H1 (cell line): ENCODE results near the gene LOXL4. TPM values are rescaled to one million over a fixed set of nuclear protein-coding genes. Genes with fewer than 3 reads are reported as not detected.

ENCODE experiments used
- CTCF ChIA-PET: fragments of 300-600 bp; sonication (Branson Sonifier 250); formaldehyde crosslinking; loops from one replicate; lab custom pipeline; 2021; ENCODE audit not compliant: partially characterized antibody; lab: Charles Lee
- POLR2A ChIA-PET: fragments of 300-600 bp; sonication (Branson Sonifier 250); formaldehyde crosslinking; loops from one replicate; lab custom pipeline; 2021; ENCODE audit warnings: inconsistent platforms; ENCODE audit not compliant: partially characterized antibody; lab: Charles Lee
- DNase-seq, 2 experiments: peaks; one replicate each; pipeline versions ENCODE4 v3.0.0 to v3.0.0-alpha.2; 2010 to 2022; ENCODE audit warnings: low spot score in 2 of 2, low read depth in 1 of 2, mixed read lengths in 1 of 2
- FAIRE-seq: peaks from 2 replicates; lab custom pipeline; 2011; peaks lifted over from hg19 to GRCh38; lab: Jason Lieb, UNC
- H2AFZ ChIP-seq: 2 replicates; pipeline ENCODE4 v1.8.1; 2012; ENCODE audit warnings: low read length, inconsistent platforms
- H2AK5ac ChIP-seq: 2 replicates; pipeline ENCODE4 v1.6.1; 2013; ENCODE audit warnings: low read depth, low read length
- H2BK120ac ChIP-seq: replicated peaks from 2 replicates; pipeline ENCODE3; 2013; ENCODE audit warnings: low read depth, low read length, inconsistent platforms
- H2BK12ac ChIP-seq: 2 replicates; pipeline ENCODE4 v1.6.1; 2013; ENCODE audit warnings: low read depth, low read length
- H2BK15ac ChIP-seq: 2 replicates; pipeline ENCODE4 v1.6.1; 2013; ENCODE audit warnings: low read length
- H2BK20ac ChIP-seq: 2 replicates; pipeline ENCODE4 v1.6.1; 2013; ENCODE audit warnings: low read length
- H2BK5ac ChIP-seq: 2 replicates; pipeline ENCODE4 v1.6.1; 2013; ENCODE audit warnings: low read depth, low read length
- H3K14ac ChIP-seq: 2 replicates; pipeline ENCODE4 v1.6.1; 2013; ENCODE audit warnings: inconsistent platforms; ENCODE audit not compliant: insufficient read length
- H3K18ac ChIP-seq: 2 replicates; pipeline ENCODE4 v1.6.1; 2013; ENCODE audit warnings: low read length; ENCODE audit errors: extremely low read depth
- H3K23ac ChIP-seq: 2 replicates; pipeline ENCODE4 v1.6.1; 2013; ENCODE audit warnings: inconsistent platforms; ENCODE audit not compliant: insufficient read length
- H3K23me2 ChIP-seq: 2 replicates; pipeline ENCODE4 v1.6.1; 2013; ENCODE audit warnings: low read depth, low read length
- H3K27ac ChIP-seq: 2 replicates; pipeline ENCODE4 v1.6.1; 2011; ENCODE audit warnings: low read depth, low read length, inconsistent platforms
- H3K27me3 ChIP-seq, 4 experiments: replicated peaks in 1 of 4; 1 replicate in 1 of 4; 2 replicates in 3 of 4; pipeline versions ENCODE4 v1.6.1 to v1.8.1; 2011 to 2013; ENCODE audit warnings: low read length in 3 of 4, mild to moderate bottlenecking in 3 of 4, inconsistent platforms in 2 of 4, mixed read lengths in 2 of 4, moderate library complexity in 1 of 4; ENCODE audit not compliant: control insufficient read depth in 3 of 4, insufficient read depth in 3 of 4; ENCODE audit errors: extremely low read depth in 1 of 4
- H3K36me3 ChIP-seq, 4 experiments: 2 replicates each; pipeline versions ENCODE4 v1.6.1 to v1.8.1; 2011 to 2013; ENCODE audit warnings: mild to moderate bottlenecking in 4 of 4, low read length in 3 of 4, moderate library complexity in 2 of 4, control low read depth in 1 of 4, inconsistent platforms in 1 of 4; ENCODE audit not compliant: insufficient read depth in 4 of 4, control insufficient read depth in 2 of 4
- H3K4ac ChIP-seq: replicated peaks from 2 replicates; pipeline ENCODE3; 2013; ENCODE audit warnings: low read length, low read depth, mixed read lengths, inconsistent platforms; ENCODE audit not compliant: insufficient read length
- H3K4me1 ChIP-seq, 4 experiments: replicated peaks in 1 of 4; 1 replicate in 1 of 4; 2 replicates in 3 of 4; pipeline versions ENCODE4 v1.6.1 to v1.8.1; 2011 to 2013; ENCODE audit warnings: low read length in 3 of 4, inconsistent platforms in 2 of 4, mixed read lengths in 1 of 4; ENCODE audit not compliant: insufficient read depth in 4 of 4, control insufficient read depth in 3 of 4
- H3K4me2 ChIP-seq, 2 experiments: 2 replicates each; pipeline versions ENCODE4 v1.6.1 to v1.8.1; 2011 to 2013; ENCODE audit warnings: low read depth in 2 of 2, low read length in 2 of 2, control low read depth in 1 of 2, inconsistent platforms in 1 of 2, mild to moderate bottlenecking in 1 of 2; ENCODE audit not compliant: insufficient read depth in 1 of 2
- H3K4me3 ChIP-seq, 4 experiments: fragments of 200-600, 300-600 bp in 1 of 4; sonication (generic), shearing (Covaris generic), sonication (Bioruptor Twin) in 1 of 4; 2 replicates each; pipeline versions ENCODE4 v1.5.1 to v1.8.1; 2011 to 2016; ENCODE audit warnings: low read length in 4 of 4, low read depth in 3 of 4, control low read depth in 2 of 4, inconsistent platforms in 2 of 4, mild to moderate bottlenecking in 2 of 4, mixed read lengths in 1 of 4, moderate library complexity in 1 of 4; ENCODE audit not compliant: insufficient read depth in 2 of 4; ENCODE audit errors: extremely low read depth in 1 of 4
- H3K56ac ChIP-seq: replicated peaks from 2 replicates; pipeline ENCODE3; 2013; ENCODE audit warnings: low read depth, mild to moderate bottlenecking, mixed read lengths, low read length, inconsistent platforms; ENCODE audit not compliant: insufficient read length
- H3K79me1 ChIP-seq: 2 replicates; pipeline ENCODE4 v1.6.1; 2013; ENCODE audit warnings: low read depth, low read length, control low read depth
- H3K79me2 ChIP-seq, 2 experiments: 2 replicates each; pipeline versions ENCODE4 v1.6.1 to v1.8.1; 2012 to 2013; ENCODE audit warnings: low read length in 2 of 2, mild to moderate bottlenecking in 2 of 2, inconsistent platforms in 1 of 2; ENCODE audit not compliant: insufficient read depth in 2 of 2, control insufficient read depth in 1 of 2
- H3K9ac ChIP-seq, 4 experiments: replicated peaks in 1 of 4; 1 replicate in 1 of 4; 2 replicates in 3 of 4; pipeline versions ENCODE4 v1.6.1 to v1.8.1; 2011 to 2013; ENCODE audit warnings: low read depth in 3 of 4, low read length in 3 of 4, control low read depth in 2 of 4, mild to moderate bottlenecking in 2 of 4, moderate library complexity in 2 of 4, inconsistent platforms in 1 of 4; ENCODE audit errors: extremely low read depth in 1 of 4
- H3K9me3 ChIP-seq, 2 experiments: 2 replicates each; pipeline versions ENCODE4 v1.6.1 to v1.8.1; 2012 to 2013; ENCODE audit warnings: mild to moderate bottlenecking in 2 of 2, moderate library complexity in 2 of 2, control low read depth in 1 of 2, inconsistent platforms in 1 of 2, low read depth in 1 of 2, low read length in 1 of 2, mixed read lengths in 1 of 2; ENCODE audit not compliant: insufficient read depth in 2 of 2
- H4K20me1 ChIP-seq, 2 experiments: replicated peaks in 1 of 2; 2 replicates each; pipeline versions ENCODE3 to v1.8.1; 2011 to 2013; ENCODE audit warnings: inconsistent platforms in 2 of 2, low read length in 2 of 2, mild to moderate bottlenecking in 1 of 2; ENCODE audit not compliant: insufficient read depth in 2 of 2, control insufficient read depth in 1 of 2
- H4K5ac ChIP-seq: 2 replicates; pipeline ENCODE4 v1.6.1; 2013; ENCODE audit warnings: low read length, low read depth, mixed read lengths, inconsistent platforms; ENCODE audit not compliant: insufficient read length
- H4K8ac ChIP-seq: 2 replicates; pipeline ENCODE4 v1.8.0; 2013; ENCODE audit warnings: mild to moderate bottlenecking, moderate library complexity, low read length, inconsistent platforms; ENCODE audit not compliant: insufficient read depth; ENCODE audit errors: extremely low read depth
- H4K91ac ChIP-seq: replicated peaks from 2 replicates; pipeline ENCODE3; 2013; ENCODE audit warnings: low read length, mixed read lengths, inconsistent platforms; ENCODE audit not compliant: insufficient read length
- CBX5 ChIP-seq: fragments of 300-800, 300-1000 bp; sonication (generic); IDR thresholded peaks from 2 replicates; pipeline ENCODE4 v1.7.1; 2016; ENCODE audit warnings: antibody characterized with exemption, low read length, low read depth
- CREB1 ChIP-seq: IDR thresholded peaks from 2 replicates; pipeline ENCODE4 v1.6.1; 2012; ENCODE audit warnings: inconsistent platforms
- GABPA ChIP-seq: IDR thresholded peaks from 2 replicates; pipeline ENCODE4 v1.6.1; 2011; ENCODE audit warnings: mild to moderate bottlenecking, low read length, moderate library complexity, borderline replicate concordance; ENCODE audit not compliant: insufficient read depth
- HDAC2 ChIP-seq, 2 experiments: fragments of 300-600 bp in 1 of 2; sonication (generic) in 1 of 2; IDR thresholded peaks; 2 replicates each; pipeline ENCODE4 v1.6.1; 2011 to 2012; ENCODE audit warnings: low read depth in 2 of 2, low read length in 2 of 2, mild to moderate bottlenecking in 2 of 2, moderate library complexity in 2 of 2, borderline replicate concordance in 1 of 2, inconsistent platforms in 1 of 2
- WGBS, 2 experiments: shearing (Covaris generic) in 1 of 2; methylation state at CpG; one replicate each; pipeline versions ENCODE4 v1.1.6 to v1.1.7; 2013 to 2015; ENCODE audit warnings: low lambda C conversion rate in 2 of 2, mixed read lengths in 2 of 2, inconsistent platforms in 1 of 2, low coverage in 1 of 2, missing lambda C conversion rate in 1 of 2; ENCODE audit not compliant: insufficient replicate concordance in 2 of 2, insufficient coverage in 1 of 2, insufficient read length in 1 of 2; ENCODE audit errors: extremely low coverage in 1 of 2, missing lambda C conversion rate in 1 of 2; 5-methylcytosine and 5-hydroxymethylcytosine counted together
- polyA plus RNA-seq, 7 experiments: library from polyadenylated mRNA; depleted of rRNA in 3 of 7; stranded (reverse) in 5 of 7; unstranded in 2 of 7; fragments of >200 nt in 5 of 7; fragments of 200-250 nt in 2 of 7; gene quantifications; 1 replicate in 5 of 7; 2 replicates in 1 of 7; 4 replicates in 1 of 7; pipeline versions ENCODE4 v1.2.1 to v1.2.3, GENCODE V29; 2011 to 2013; ENCODE audit warnings: missing spikeins in 2 of 7, mixed read lengths in 2 of 7
- total RNA-seq: library from RNA; stranded (reverse); fragmentation: NEBNext Ultra II Directional; extraction: Animal tissue kit (Norgen Biotek cat#: 25700); gene quantifications from 2 replicates; pipeline ENCODE4 v1.2.1, GENCODE V29; 2021

LOXL4 gene
- total and polyA plus RNA-seq, 2 of the 8 experiments (the other 6 are each of a cell fraction or from before 2014, with no cell fraction given) = 0.13 to 0.27 TPM

DNA sequence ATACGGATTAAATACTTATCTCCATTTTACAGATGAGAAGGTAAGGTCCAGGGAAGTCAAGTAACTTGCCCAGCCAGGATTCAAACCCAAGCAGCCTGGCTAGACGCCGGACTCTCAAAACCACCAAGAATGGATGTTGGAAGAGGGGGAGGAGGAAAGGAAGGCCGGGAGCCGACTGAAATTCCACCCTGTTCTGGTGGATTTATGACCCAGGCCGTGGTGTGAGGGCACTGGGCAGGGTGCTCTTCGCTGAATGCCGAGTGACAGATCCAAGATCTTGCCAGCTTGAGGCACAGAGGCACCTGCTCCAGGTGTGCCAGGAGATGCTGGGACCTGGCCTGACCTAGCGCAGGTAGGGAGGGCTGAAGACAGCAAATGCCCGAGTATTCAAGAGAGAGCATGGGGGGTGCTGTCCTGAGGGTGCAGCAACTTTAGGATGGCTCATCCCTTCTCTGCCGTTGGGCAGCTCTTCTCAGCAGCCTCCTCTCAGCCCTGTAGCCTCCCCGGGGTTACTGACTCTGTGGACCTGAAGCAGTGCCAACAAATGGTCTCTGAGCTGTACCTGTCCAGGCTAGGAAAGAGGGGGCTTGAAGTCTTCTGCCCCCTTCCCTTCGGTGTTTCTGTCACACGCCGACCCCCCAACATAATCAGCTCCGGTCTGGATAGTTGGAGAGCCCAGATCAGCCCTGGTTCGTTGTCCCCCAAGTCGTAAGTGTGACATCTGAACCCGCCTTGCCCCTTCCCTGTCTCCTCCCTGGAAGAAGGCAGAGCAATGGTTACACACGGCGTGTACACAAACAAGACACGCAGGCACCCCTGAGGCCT, 713 bp downstream of the LOXL4 start:
- H3K27me3 ChIP-seq = peaks cover 0 to 12% (median 5%) of the 10 kb centered on the region in 4 experiments; a peak in 4 of 7 replicates
- H3K14ac ChIP-seq = no peak overlapping the region
- no peak overlapping the region for H3K27ac ChIP-seq
- 0 out of 2 replicates have a peak overlapping the region, but pooled peaks have one; percentile 5 for H2BK15ac ChIP-seq
- no peaks in the 10 kb centered on the region for H4K20me1 ChIP-seq
- H3K79me1 ChIP-seq = no peaks in the 10 kb centered on the region
- CTCF ChIA-PET = interaction anchor here (0.8 to 8.3 kb wide), 9 partner anchors 17 to 156 kb away, joined by 3 to 117 read pairs (median 6); no protein-coding TSS in a partner anchor
- H3K9me3 ChIP-seq = no peaks in the 10 kb centered on the region
- no peak overlapping the region for H2BK20ac ChIP-seq
- H3K4me2 ChIP-seq = peak overlapping the region; percentile 61 to 71; a peak in 3 of 4 replicates
- H4K8ac ChIP-seq = no peak overlapping the region; the same call in 1 of the 2 replicates
- POLR2A ChIA-PET = interaction anchor here (0.6 kb wide), 1 partner anchor 175 kb away, joined by 3 read pairs; no protein-coding TSS in a partner anchor
- no peak for FAIRE-seq
- H2BK12ac ChIP-seq = peak overlapping the region; percentile 7; the same call in 1 of the 2 replicates
- H3K36me3 ChIP-seq = no peaks in the 10 kb centered on the region
- H3K4me3 ChIP-seq = peak overlapping the region in 3 of 4 experiments; percentile 35 to 56 (median 36); a peak in 4 of 8 replicates
- H3K4me1 ChIP-seq = peaks cover 0 to 13% (median 7%) of the 10 kb centered on the region in 4 experiments; a peak in 6 of 7 replicates
- H3K4ac ChIP-seq = no peak overlapping the region
- peaks cover 2% of the 10 kb centered on the region; the same call in 1 of the 2 replicates for H3K23me2 ChIP-seq
- no peaks in the 10 kb centered on the region for H3K79me2 ChIP-seq
- H2BK120ac ChIP-seq = no peak overlapping the region
- WGBS, 2 experiments = 86% methylated on average over 21 of the region's 22 CpGs; no CpG with 5 or more reads in 1 of the 2 experiments
- no peak overlapping the region for H3K56ac ChIP-seq
- no peak overlapping the region for H3K18ac ChIP-seq
- no peak overlapping the region for H3K9ac ChIP-seq
- H2BK5ac ChIP-seq = no peak overlapping the region
- TF ChIP-seq GABPA = no peak
- no peak for TF ChIP-seq HDAC2 (IDR thresholded peaks at IDR 0.05; ENCODE audit: borderline replicate concordance in 1 of 2, low read depth in 2 of 2, low read length in 2 of 2)
- no peak for TF ChIP-seq CREB1
- TF ChIP-seq CBX5 = no peak
- no peak for DNase-seq
- no peak overlapping the region for H2AK5ac ChIP-seq
- H3K23ac ChIP-seq = no peak overlapping the region
- H4K5ac ChIP-seq = no peak overlapping the region
- H2AFZ ChIP-seq = peak overlapping the region; percentile 58; the same call in 1 of the 2 replicates
- H4K91ac ChIP-seq = peak overlapping the region; percentile 48
